ENCODE measurements around the gene ZKSCAN4.

The ZKSCAN4 gene

DNA sequence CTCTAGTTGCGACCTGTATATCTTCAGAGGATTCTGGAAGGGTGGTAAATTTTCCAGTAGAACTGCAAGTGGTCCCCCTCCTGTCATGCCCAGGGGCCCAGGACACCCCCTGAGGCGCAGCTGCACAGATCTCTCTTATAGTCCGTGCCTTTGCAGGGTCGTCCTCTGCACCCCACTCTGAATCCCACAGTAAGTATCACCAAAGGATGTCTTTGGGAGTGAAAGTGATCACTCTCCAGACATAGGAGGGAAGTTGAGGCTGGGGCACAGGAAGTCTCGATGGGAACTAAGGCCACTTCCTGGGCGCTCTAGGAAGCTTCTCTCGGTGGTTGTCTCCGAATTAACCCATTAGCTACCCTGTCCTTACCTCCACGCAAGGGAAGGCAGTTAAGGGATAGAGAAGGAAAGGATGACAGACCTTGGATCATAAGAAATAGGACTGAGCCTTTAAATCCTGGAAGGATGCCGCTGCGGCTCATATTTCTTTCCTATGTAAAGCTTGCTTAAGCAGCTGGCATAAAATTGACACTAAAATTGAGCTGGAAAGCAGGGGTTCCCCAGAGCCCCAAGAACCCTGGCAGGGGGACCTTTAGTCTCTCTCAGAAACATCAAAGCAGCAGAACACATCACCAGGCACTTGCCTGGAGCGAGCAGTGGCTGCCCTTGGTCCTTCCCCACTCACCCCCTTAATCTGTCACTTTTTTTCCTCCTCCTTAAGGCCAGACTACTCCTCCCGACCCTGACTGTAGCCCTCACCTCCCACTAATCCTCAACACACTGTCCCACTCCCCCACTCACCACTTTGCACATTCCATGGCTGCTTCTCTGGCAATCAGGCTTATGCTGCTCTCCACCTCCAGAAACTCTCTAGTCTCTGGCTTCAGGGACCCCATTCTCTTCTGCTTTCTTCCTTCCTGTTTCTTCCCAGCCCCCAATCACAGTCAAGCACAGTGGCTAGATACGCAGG is at the start of gene ZKSCAN4:
ZKSCAN4 (minus strand) TSS at position 261 of the 967 bp plus-strand sequence. CDS start 289 bp downstream, outside the sequence.
- peak in 1 of 2 experiments; percentile 68 for DNase-seq

DNA sequence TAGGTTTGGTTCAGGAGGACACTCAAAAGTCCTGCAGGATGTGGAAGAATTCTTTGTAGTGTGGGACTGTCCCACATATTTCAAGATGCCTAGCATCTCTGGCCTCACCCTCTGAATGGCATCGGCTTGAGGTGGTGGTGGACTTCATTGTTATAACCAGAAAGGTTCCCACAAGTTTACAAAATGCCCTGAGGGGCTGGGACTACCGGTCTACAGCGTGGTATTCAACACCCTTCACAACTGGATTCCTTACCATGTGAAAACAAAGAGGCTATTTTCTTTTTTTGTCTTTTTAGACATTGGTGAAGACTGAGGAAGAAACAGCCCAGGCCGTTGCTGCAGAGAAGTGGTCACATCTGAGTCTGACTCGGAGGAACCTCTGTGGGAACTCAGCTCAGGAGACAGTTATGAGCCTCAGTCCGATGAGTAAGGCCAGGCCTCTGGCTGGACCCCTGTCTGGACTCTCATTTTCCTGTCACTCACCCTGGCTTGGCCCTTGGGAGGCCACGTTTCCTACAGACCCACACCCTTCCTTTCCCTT is 44.5 kb upstream of the ZKSCAN4 start:
- no peak for DNase-seq

DNA sequence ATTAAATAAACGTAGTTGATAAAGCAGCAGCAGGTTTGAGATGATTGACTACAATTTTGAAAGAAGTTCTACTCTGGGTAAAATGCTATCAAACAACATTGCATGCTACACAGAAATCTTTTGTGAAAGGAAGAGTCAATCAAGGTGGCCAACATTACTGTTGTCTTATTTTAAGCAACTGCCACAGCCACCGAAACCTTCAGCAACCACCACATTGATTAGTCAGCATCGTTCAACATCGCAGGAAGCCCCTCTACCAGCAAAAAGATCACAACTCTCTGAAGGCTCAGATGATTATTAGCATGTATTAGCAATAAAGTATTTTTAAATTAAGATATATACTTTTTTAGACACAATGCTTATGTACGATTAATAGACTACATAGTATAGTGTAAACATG is 43.3 kb upstream of the ZKSCAN4 start:
- DNase-seq, result no peak

DNA sequence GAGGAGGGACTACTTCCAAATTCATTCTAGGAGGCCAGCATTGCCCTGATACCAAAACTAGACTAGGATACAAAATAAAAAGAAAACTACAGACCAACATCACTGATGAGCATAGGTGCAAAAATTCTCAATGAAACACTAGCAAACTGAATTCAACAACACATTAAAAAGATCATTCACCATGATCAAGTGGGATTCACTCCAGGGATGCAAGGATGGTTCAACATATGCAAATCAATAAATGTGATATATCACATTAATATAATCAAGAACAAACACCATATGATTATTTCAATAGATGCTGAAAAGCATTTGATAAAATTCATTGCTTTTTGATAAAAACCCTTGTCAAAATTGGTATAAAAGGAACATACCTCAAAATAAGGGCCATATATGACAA is 39.5 kb upstream of the ZKSCAN4 start:
- no peak for DNase-seq

DNA sequence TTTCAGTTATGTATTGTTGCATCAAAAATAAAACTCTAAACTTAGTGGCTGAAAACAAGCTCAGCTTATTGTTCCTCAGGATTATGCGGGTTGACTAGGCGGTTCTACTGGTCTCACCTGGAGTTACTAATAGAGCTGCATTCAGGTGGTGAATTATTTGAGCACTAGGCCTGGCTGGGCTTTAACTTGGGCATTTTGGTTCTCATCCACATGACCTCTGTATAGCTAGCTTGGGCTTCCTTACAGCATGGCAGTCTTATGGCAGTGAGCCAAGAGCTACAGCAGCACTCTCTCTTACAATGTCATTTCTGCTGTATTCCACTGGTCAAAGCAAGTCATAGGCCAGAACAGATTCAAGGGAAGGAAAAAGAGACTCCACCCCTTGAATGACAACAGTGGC is 30.9 kb upstream of the ZKSCAN4 start:
- no peak for DNase-seq

DNA sequence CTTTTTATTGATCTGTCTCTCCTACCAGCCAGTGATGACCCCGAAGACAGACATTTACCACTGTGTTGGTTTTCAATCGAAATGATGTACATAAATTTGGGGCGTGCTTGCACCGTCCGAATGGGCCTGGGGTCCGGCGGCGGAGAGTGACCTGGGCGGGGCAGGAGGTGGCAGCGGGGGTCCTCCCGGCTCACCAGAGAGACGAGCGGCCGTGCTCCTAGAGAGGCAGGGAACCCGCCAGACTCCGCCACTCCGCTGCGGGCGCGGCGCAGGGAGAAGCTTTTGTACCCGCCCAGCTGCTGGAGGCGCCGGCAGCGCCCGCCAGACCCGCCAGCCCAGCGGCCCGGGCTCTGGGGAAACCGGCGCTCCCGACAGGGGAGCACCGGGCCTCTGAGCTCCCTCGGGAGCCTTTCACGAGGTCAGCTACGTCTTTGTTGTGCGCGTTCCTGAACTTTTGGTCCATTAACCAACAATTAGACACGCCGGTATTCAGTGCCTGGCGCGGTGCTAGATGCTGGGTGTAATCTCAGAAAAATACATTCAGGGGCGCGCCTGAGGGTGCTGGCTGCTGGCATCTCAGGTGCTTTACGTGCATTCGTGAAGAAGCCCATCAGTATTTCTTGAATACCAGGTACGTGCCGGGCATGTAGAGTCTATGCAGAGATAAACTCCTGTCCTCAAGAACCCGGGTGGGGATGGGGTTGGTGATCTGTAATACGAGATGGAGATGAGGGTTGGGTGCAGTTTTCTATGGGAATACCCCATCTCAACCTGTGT is 29.4 kb upstream of the ZKSCAN4 start, which contains the start of gene PGBD1:
PGBD1 (plus strand) TSS at position 285 of the 777 bp plus-strand sequence. CDS start 2,242 bp downstream, outside the sequence.
- peak in 1 of 2 experiments; percentile 29 for DNase-seq

DNA sequence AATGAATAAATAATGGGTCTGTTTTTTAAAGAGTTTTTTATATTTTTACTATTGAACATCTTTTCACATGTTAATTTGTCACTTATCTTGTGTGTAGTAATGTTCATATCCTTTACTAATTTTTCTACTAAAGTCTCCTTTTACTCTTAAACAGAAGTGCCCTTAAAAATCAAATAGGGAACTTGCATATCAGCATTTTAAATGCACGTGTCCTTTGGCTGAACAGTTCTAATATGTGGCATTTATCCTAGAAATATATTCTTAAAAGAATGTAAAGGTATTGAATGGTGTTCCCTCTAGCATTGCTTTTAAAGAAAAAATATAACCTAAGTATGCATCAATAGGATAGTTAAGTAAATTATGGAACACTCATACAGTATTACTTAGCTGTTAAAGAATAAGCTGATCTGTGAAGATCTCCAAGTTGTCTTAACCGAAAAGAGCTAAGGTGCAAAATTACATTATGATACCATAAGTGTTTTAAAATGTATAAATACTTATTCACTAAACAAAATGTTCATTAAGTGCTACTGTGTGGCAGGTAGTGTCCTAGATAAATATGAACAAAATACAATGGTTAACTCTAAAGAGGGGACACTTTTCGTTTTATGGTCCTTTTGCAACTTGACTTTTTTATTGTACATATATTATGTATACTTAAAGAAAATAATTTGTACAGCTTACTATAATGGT is 28.7 kb upstream of the ZKSCAN4 start:
- DNase-seq, result no peak

DNA sequence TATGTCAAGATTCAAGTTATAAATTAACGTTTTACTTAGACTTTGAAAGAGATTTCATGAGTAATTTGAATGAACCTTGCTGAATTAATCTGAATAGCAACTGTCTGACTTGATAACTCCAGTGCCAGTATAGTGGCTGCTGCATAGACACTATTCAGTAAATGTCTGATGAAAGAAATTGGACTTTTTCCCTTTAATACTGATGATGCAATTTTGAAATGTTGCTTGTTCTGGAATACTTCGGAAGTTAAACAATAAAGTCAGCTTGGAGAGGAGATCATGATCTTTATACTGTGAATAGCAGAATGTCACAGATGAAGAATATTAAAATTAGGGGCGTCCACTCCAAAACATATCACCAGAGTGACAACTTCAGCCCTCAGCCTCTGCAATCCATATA is 25.7 kb upstream of the ZKSCAN4 start:
- DNase-seq, result no peak

DNA sequence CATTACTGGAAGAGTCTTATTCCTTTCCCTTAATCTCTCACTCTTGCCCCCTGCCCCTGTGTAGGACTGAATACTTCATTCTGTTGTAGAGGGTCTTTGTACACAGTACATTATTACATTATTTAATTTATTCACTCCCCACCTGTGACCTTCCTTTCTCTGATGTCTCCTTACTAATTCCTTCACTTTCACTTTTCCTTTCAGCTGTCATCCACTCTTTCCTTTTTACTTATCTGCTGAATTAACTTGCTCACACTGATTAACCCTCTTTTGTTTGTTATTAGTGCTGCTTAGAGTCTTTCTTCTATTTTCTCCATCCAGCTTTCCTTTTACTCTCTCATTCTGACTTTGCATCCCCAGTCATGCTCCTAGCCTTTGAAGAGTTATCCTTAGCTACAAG is 22.8 kb upstream of the ZKSCAN4 start:
- no peak for DNase-seq

DNA sequence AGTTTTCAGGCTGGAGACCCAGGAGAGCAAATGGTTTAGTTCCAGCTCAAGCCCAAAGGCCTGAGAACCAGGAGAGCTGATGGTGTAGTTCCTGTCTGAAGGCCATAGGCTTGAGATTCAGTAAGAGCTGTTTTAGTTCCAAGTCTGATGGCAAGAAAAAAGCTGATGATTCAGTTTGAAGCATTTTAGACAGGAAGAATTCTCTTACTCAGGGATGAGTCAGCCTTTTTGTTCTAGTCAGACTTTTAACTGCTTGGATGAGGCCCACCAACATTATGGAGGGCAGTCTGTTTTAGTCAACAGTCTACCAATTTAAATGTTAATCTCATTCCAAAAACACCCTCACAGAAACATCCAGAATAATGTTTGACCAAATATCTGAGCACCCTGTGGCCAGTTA is 17.4 kb upstream of the ZKSCAN4 start:
- DNase-seq, result no peak

DNA sequence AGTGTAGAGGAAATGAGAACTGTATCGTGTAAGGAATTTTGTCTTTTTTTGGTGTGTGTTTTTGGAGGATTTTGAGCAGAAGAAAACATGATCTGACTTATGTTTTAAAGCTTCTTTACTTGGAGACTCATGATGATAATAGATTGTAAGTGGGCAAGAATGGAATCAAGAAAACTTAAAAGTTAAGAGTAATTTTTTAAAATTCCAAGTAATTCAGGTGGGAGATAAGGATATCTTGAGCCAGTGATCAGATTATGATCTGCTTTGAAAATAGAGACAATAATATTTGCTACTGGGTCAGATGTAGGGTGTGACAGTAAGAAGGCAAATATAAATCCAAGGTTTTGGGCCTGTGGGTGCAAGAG is 15.6 kb upstream of the ZKSCAN4 start:
- DNase-seq, result no peak

DNA sequence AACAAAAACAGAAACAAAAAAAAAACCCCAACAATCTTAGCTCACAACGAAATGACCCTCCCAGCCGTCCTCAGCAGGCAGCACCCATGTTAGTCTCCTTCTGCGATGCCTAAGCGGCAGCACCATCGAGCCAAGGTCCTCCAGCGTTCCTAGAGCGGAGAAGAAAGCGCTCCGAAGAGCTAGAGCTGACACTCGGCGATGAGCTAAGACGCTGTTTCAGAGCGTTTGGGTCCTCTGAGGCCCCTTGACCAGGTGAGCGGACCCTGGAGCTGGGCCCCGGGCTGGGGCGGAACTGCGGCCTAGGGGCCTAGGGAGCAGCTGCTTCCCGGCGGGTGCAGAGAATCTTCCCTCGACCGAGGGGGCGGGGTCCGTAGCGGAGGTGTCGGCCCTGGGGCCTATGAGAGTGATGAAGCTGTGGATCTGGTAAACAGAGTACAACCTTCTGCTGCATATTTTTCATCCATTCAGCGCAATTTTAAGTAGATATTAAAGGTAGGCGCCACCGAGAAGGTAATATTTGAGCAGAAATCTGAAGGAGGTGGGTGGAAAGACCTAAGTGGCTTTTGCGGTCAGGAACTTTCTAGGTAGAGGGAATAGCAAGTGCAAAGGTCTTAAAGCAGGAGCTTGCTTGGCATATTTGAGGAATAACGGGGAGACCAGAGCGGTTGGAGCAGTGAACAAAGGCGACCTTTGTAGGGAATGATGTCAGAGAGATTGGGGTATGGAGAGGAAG is 15.1 kb upstream of the ZKSCAN4 start, which contains the start of gene ZSCAN26:
ZSCAN26 (plus strand) TSS at position 182 of the 733 bp plus-strand sequence. CDS start 4,777 bp downstream, outside the sequence.
- peak; percentile 3 to 63 for DNase-seq

DNA sequence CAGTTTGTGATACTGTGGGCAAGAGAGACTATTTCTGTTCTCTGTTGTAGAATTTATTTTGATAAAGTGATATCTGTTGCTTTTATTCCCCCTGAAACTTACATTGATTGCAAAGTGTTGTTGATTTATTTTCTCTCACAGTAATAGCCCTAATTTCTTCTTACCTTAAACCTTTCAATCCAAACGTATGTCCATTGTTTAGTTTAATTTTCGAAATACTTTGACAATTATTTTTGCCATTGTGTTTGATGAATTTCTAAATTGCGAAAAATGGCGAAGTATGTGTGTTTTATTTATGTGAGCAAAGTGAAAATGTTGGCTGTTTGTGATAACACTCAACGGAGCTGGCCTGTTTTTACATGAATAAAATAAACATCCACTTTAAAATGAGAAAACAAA is 14.5 kb upstream of the ZKSCAN4 start:
- DNase-seq, result no peak

DNA sequence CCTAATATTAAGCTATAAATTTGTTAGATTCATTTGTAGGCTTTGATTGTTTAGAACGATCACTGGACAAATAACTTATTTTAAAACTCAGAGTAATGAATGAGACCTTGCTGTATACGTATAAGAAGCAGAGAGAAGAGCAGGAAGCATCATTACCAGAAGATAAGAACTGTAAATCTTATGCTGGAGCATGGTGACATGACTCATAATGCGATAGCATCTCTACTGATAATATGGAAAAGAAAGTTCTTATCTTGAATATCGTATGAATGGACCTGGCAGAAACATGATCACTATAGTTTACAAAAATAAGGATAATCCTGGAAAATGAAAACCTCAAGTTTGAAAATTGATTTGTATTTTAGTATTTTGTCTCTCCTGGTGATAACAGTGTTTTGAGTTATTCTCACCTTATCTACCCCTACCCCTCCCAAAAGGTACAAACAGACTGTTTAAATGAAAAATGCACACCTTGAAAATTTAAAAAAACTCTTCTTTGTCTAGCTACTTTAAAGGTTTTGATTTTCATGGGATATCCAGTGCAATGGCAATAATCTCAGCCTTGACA is 12.8 kb upstream of the ZKSCAN4 start:
- DNase-seq, result no peak

DNA sequence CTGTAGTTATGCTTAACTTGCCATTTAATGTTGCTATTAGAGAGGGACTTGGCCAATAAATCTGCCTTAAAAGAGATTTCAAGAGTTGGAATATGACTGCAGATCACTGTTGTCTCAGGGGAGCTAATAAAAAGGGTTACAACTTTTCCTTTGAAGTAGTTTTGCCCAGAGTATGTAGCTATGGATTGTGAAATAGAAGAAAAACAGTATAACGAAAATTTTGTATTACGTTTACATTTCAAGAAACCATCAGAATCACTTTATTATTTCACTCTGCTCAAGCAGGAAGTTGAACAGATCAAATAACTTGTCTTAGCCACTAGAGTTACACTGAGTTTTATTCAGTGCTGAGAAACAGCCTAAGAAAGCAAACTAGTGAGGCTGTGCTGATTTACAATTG is 11.9 kb upstream of the ZKSCAN4 start:
- DNase-seq, result no peak

DNA sequence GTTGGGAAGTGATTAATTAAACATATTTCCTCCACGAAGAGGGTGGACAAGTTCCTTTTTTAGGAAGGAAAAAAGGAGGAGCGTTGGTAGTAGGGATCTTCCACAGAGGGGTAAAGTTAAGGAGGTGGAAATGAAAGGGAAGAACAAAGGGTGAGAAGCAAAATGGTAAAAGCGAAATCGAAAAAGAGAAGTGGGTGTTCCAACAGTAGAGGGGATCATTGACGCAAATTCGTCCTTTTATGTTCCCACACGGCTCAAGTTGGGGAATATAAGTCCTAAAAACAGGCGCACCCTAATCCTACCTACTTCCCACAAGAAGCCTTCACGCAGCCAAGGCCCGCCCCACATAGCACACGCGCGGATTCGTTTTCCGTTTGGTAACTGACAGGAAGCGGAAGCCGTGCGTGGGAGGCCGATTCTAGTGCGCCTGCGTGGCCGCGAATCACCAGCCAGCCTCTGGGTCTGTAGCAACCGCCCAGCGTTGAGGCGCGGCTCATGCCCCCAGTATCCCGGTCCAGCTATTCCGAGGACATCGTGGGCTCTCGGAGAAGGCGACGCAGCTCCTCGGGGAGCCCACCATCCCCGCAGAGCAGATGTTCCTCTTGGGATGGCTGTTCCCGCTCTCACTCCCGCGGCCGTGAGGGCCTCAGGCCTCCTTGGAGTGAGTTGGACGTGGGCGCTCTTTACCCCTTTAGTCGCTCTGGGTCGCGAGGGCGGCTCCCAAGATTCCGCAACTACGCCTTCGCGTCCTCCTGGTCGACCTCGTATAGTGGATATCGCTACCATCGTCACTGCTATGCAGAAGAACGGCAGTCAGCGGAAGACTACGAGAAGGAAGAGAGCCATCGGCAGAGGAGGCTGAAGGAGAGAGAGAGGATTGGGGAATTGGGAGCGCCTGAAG is 7.1 kb upstream of the ZKSCAN4 start, which contains the start of gene NKAPL:
NKAPL (plus strand) TSS at position 421 of the 901 bp plus-strand sequence; CDS start at position 496, 75 bp downstream.
- DNase-seq, result no peak

DNA sequence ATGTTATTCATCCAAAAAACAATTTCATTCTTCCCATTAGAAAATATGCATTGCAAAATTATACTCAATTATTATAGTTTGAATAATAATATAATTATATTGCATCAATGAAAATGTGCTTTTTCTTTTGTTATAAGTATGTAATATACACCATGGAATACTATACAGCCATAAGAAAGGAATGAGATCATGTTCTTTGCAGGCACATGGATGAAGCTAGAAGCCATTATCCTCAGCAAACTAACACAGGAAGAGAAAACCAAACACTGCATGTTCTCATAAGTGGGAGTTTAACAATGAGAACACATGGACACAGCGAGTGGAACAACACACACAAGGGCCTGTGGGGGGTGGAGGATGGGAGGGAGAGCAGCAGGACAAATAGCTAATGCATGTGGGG is 5.0 kb upstream of the ZKSCAN4 start:
- no peak for DNase-seq

DNA sequence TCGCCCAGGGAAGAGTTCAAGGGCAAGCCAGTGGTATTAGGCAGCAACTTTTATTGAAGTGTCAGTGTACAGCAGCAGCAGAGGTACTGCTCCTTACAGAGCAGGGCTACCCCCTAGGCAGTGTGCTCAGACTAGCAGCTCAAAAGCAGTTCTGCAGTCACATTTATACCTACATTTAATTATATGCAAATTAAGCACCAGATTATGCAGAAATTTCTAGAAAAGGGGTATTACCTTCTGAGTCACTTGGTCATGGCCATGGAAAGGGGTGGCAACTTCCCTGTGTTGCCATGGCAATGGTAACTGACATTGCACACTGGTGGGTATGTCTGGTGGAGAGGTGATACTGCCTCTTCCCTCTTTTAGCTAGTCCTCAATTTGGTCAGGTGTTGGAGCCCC is 2.1 kb upstream of the ZKSCAN4 start:
- no peak for DNase-seq

DNA sequence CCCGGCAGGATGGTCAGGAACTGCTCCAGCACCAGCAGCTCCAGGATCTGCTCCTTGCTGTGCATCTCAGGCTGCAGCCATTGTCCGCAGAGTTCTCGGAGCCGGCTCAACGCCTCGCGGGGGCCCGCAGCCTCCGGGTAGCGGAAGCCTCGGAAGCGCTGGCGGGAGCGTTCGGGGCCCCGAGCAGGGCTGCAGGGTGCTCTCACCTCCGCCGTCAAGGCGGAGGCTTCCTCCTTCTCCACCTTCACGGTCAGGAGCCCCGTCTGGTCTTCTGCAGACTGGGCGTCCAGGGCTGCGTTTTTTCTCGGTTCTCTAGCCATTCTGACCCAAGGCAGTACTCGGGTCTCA is 434 bp downstream of the ZKSCAN4 start:
- DNase-seq, result no peak

DNA sequence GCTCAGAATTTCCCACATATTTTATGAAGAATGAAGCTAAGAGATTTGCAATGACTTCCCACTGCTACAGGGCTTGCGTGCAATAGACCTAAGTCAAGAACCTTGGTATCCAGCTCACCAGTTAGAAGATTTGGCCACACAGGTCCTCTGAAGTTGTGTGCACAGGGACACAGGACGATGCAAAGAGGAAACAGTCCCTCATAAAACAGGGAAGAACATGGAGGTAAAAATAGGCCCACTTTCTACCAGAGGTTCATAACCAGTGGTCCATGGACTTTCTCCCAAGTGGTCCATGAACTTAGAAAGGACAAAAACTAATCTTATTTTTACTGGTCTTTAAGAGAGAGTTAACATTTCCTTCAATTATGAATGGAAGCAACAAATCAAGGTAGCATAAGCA is 1.3 kb downstream of the ZKSCAN4 start:
- DNase-seq, result no peak
